HG03025 (cell line): ENCODE results near the gene RPS15.

Experiments
- ATAC-seq: cut with Tn5 transposase; IDR thresholded peaks from one replicate; pipeline ENCODE4 v1.9.1; 2021; ENCODE audit warnings: mild to moderate bottlenecking, moderate library complexity; ENCODE audit not compliant: unreplicated experiment, low FRiP score

The RPS15 gene

DNA sequence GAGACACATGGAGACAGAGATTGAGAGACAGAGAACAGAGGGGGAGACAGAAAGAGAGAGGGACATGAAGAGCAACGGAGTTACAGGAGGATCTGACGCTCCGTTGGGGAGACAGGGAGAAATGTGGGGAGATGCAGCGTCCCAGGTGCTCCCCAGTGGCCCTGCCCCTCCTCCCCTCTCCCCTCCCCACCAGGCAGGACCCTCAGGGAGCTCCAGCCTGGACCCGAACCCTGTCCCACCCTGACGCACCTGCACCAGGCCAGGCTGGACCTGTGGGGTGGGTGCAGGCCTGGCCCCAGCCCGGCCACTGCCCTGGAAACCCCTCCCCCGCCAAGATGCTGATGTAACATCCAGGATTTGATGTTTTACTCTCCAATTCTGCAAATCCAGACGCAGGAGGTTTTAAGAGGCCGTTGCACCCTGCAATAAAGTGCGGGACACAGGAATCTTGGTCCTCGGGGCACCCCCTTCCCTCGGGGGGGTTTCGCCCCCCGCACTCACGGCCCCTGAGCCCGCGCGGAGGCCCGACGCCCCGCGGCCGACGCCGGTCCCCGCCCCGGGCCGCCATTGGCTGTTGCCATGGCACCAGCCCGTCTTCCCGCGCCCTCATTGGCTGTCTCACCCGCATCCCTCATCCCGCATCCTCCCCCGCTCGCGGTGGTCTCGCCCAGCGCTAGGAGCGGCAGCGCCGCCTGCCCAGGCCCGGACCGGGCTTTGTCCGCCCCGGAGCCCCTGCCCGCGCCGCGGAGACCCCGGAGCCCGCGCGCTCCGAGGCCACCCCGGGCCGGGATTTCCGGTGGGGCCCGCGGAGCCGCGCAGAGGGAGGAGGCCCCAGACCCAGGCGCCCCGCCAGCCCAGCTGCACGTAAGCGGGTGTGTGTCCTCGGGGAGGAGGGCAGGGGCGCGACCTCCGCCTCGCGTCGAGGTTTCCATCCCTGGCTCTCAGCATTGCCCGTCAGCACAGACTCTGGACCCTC lies 11.6 kb downstream of the RPS15 start, which contains the start of gene APC2:
Gene APC2 (plus strand): TSS at position 655 of the 976 bp plus-strand sequence. CDS start 2,881 bp downstream, outside the sequence.
- no peak for ATAC-seq

DNA sequence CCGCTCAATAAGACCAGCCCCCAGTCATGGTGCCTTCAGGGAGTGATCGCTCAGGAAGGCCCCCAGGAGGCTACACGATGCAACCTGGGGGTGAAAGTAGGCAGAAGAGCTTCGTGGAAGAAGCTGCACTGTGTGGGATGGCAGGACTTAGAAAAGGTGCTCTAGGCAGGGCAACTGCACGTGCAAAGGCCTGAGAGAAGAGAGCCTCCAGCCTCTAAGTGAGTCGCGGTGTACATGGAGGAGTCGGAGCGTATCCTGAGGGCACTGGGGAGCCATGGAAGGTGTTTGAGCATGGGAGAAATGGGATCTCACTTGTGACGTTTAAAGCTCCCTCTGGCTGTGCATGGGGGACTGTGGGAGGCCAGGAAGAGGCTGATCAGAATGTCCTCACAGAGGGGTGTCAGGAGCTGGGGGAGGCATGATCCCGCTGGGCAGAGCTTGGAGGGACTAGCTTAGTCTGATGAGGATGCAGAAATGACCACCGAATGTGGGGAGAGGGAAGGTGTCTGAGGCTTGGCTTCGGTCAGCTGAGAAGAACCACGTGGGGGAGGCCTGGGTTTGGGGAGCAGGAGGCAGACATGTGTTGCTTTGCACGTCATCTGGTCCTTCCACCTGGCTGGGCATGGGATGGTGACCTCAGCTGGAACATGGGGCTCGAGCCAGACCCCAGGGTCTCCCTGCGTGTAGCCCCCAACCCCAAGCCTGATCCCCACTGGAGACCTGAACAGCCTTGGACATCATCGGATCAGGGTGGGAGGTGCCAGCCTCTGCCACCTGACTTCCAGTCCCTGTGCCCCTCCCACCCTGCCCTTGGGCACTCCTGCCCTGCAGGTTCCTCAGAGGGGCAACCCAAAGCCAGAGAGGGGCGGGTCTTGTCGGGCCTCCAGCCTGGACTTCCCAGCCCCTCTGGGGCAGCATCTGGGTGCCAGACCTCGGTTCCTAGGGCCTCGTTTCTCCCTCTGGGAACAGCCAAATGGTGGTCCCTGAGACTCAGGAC lies 12.8 kb downstream of the RPS15 start:
- no peak for ATAC-seq

- ATAC-seq: no peak
Measured at GRCh38 chr19:1451916-1452801, 14.0 kb downstream of the RPS15 start.

- ATAC-seq: no peak
Measured at GRCh38 chr19:1452802-1453524, 14.8 kb downstream of the RPS15 start.

GRCh38 chr19:1453525-1454364 lies 15.5 kb downstream of the RPS15 start:
- ATAC-seq: no peak

- no peak for ATAC-seq
Measured at GRCh38 chr19:1455002-1455335, 16.8 kb downstream of the RPS15 start.

DNA sequence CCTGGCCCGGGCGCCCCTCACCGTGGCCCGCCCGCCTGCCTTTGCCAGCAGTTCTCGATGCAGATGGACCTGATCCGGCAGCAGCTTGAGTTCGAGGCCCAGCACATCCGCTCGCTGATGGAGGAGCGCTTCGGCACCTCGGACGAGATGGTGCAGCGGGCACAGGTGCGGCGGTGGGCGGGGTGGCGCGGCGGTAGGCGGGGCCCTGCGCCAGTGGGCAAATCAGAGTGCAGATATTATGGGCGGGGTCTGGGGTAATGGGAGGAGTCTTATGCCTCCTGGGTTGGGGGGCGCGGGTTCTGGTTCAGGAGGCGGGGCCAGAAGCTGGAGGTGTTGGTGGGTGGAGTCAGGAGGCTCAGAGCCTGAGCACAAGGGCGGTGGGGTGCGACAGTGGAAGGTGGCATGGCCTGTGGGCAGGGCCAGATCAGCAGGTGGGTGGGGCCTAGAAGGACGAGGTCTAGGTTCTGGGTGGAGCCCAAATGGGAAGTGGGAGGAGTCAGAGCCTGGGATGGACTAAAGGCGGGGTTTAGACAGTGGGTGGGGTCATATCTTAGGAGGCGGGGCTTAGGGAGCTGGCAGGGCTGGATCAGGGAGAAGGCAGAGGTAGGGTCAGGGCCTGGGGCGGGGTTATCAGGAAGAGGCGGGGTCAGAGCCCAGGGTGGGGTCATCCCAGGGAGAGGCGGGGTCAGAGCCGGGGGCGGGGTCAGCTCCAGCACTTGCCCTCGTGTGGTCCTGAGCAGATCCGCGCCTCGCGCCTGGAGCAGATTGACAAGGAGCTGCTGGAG lies 17.3 kb downstream of the RPS15 start:
- no peak for ATAC-seq

- no peak for ATAC-seq
Measured at GRCh38 chr19:1456121-1456900, 18.1 kb downstream of the RPS15 start.

GRCh38 chr19:1457031-1457739 lies 19.0 kb downstream of the RPS15 start:
- no peak for ATAC-seq

DNA sequence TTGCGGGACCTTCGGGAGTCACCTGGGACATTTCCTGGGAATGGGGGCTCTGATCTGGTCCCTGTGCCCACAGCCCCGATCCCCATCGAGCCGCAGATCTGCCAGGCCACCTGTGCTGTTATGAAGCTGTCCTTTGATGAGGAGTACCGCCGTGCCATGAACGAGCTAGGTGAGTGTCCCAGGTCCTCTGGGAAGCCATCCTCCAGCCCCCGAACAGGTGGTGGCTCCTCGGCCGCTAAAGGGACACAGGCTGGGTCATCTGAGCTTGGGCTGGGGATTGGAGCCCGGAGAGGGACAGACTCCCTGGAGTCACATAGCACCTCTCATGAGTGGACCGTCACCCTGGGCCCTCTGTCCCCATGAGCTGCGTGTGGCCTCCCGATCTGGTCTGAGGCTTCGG lies 19.7 kb downstream of the RPS15 start:
- no peak for ATAC-seq

- no peak for ATAC-seq
Measured at GRCh38 chr19:1459479-1459878, 21.3 kb downstream of the RPS15 start.

- ATAC-seq: no peak
Measured at GRCh38 chr19:1460033-1460995, 22.1 kb downstream of the RPS15 start.

GRCh38 chr19:1461862-1462261 lies 23.7 kb downstream of the RPS15 start:
- no peak for ATAC-seq

DNA sequence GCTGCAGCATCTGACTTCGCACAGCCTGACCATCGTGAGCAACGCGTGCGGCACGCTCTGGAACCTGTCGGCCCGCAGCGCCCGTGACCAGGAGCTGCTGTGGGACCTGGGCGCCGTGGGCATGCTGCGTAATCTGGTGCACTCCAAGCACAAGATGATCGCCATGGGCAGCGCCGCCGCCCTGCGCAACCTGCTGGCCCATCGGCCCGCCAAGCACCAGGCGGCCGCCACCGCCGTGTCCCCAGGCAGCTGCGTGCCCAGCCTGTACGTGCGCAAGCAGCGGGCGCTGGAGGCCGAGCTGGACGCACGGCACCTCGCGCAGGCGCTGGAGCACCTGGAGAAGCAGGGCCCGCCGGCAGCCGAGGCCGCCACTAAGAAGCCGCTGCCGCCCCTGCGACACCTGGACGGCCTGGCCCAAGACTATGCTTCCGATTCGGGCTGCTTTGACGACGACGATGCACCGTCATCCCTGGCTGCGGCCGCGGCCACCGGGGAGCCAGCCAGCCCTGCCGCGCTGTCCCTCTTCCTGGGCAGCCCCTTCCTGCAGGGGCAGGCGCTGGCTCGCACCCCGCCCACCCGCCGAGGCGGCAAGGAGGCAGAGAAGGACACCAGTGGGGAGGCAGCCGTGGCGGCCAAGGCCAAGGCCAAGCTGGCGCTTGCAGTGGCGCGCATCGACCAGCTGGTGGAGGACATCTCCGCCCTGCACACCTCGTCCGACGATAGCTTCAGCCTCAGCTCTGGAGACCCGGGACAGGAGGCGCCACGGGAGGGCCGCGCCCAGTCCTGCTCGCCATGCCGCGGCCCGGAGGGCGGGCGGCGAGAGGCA lies 27.2 kb downstream of the RPS15 start:
- ATAC-seq: no peak
